K562 (cell line): Measurements from ENCODE around the gene SPTBN4. TPM values are rescaled to one million over a fixed set of nuclear protein-coding genes. Genes with fewer than 3 reads are reported as not detected.
A peak's percentile ranks its signal among the peaks of the same experiment; 100 is the strongest.

ENCODE experiments used
- DIDO1 ChIP-seq: fragments of 450-650 bp; IDR thresholded peaks from 2 replicates; pipeline ENCODE4 v1.6.1; 2016; ENCODE audit warnings: low read depth, missing biosample characterization, missing genetic modification characterization
- EZH2 ChIP-seq: IDR thresholded peaks from 2 replicates; pipeline ENCODE4 v1.6.1; 2012; ENCODE audit warnings: low read depth, mild to moderate bottlenecking, inconsistent platforms, low read length, borderline replicate concordance
- HDAC6 ChIP-seq: IDR thresholded peaks from 2 replicates; pipeline ENCODE4 v1.6.1; 2012; ENCODE audit warnings: low read depth, mild to moderate bottlenecking, control low read depth, inconsistent platforms, low read length, moderate library complexity
- HMGN3 ChIP-seq: IDR thresholded peaks from 2 replicates; pipeline ENCODE4 v1.6.1; 2011; ENCODE audit warnings: borderline replicate concordance, low read depth, mild to moderate bottlenecking, mixed read lengths, low read length; ENCODE audit not compliant: insufficient read length; ENCODE audit errors: extremely low read depth
- IFI16 ChIP-seq: fragments of 250-450 bp; sonication (Bioruptor Pico); IDR thresholded peaks from 2 replicates; pipeline ENCODE4 v2.1.2; 2022; ENCODE audit warnings: mild to moderate bottlenecking, inconsistent platforms
- JUND ChIP-seq, 2 experiments: IDR thresholded peaks; 2 replicates in 1 of 2; 3 replicates in 1 of 2; pipeline ENCODE4 v1.6.1; 2011; ENCODE audit warnings: borderline replicate concordance in 2 of 2, low read depth in 2 of 2, low read length in 2 of 2, improper control_type of control experiment in 1 of 2, missing biosample characterization in 1 of 2, missing genetic modification characterization in 1 of 2, missing genetic modification reagents in 1 of 2
- KLF1 ChIP-seq: fragments of 450-650 bp; IDR thresholded peaks from 2 replicates; pipeline ENCODE4 v1.6.1; 2016; ENCODE audit warnings: missing genetic modification characterization, missing compliant biosample characterization
- MCM3 ChIP-seq: fragments of 450-650 bp; IDR thresholded peaks from 2 replicates; pipeline ENCODE4 v1.6.1; 2016
- MED1 ChIP-seq: sonication (generic); formaldehyde crosslinking; IDR thresholded peaks from 2 replicates; pipeline ENCODE4 v1.8.1; 2023; ENCODE audit warnings: missing genetic modification reagents, borderline replicate concordance
- MYBL2 ChIP-seq, 2 experiments: fragments of 450-650 bp in 1 of 2; sonication (generic) in 1 of 2; formaldehyde crosslinking in 1 of 2; IDR thresholded peaks; 2 replicates each; pipeline versions ENCODE4 v1.6.1 to v1.8.1; 2017 to 2022; ENCODE audit warnings: borderline replicate concordance in 1 of 2, inconsistent platforms in 1 of 2, low read depth in 1 of 2, mild to moderate bottlenecking in 1 of 2, missing genetic modification reagents in 1 of 2, moderate library complexity in 1 of 2
- NELFE ChIP-seq: IDR thresholded peaks from 2 replicates; pipeline ENCODE4 v1.6.1; 2011; ENCODE audit warnings: mild to moderate bottlenecking; ENCODE audit not compliant: insufficient read depth, insufficient read length
- POU5F1 ChIP-seq: fragments of 150-350 bp; IDR thresholded peaks from 2 replicates; pipeline ENCODE4 v1.6.1; 2014; ENCODE audit warnings: borderline replicate concordance, low read length, low read depth, mild to moderate bottlenecking; ENCODE audit not compliant: partially characterized antibody
- RBBP5 ChIP-seq: fragments of 200-600 bp; sonication (generic); IDR thresholded peaks from 2 replicates; pipeline ENCODE4 v1.6.1; 2012; ENCODE audit warnings: borderline replicate concordance, mild to moderate bottlenecking, low read length, control low read depth, inconsistent platforms; ENCODE audit not compliant: insufficient read depth, poor library complexity, severe bottlenecking
- RBFOX2 ChIP-seq: fragments of 200-400 bp; formaldehyde crosslinking; IDR thresholded peaks from 2 replicates; pipeline ENCODE4 v1.6.1; 2017; ENCODE audit warnings: low read depth, mild to moderate bottlenecking, low read length, moderate library complexity
- RERE ChIP-seq: sonication (generic); formaldehyde crosslinking; IDR thresholded peaks from 2 replicates; pipeline ENCODE4 v1.8.0; 2023; ENCODE audit warnings: missing genetic modification reagents, mild to moderate bottlenecking, borderline replicate concordance
- RHOXF2B ChIP-seq: fragments of 250-450 bp; sonication (Bioruptor Pico); conservative IDR thresholded peaks from 2 replicates; pipeline ENCODE4 v1.5.1; 2021
- SMAD1 ChIP-seq: fragments of 150-350 bp; IDR thresholded peaks from 2 replicates; pipeline ENCODE4 v1.6.1; 2014; ENCODE audit warnings: low read length, low read depth; ENCODE audit not compliant: partially characterized antibody
- SMARCA4 ChIP-seq: fragments of 450-650 bp; IDR thresholded peaks from 2 replicates; pipeline ENCODE4 v1.6.1; 2016
- SRSF3 ChIP-seq: fragments of 200-400 bp; formaldehyde crosslinking; IDR thresholded peaks from 2 replicates; pipeline ENCODE4 v1.6.1; 2016; ENCODE audit warnings: mild to moderate bottlenecking, low read length, moderate library complexity; ENCODE audit not compliant: insufficient read depth
- TAF15 ChIP-seq: fragments of 200-400 bp; formaldehyde crosslinking; IDR thresholded peaks from 2 replicates; pipeline ENCODE4 v1.6.1; 2017; ENCODE audit warnings: mild to moderate bottlenecking, low read depth, low read length, moderate library complexity
- TARDBP ChIP-seq: fragments of 450-650 bp; IDR thresholded peaks from 2 replicates; pipeline ENCODE4 v1.6.1; 2016
- ZC3H8 ChIP-seq: fragments of 450-650 bp; IDR thresholded peaks from 2 replicates; pipeline ENCODE4 v1.6.1; 2017
- ZKSCAN3 ChIP-seq: fragments of 250-450 bp; sonication (Bioruptor Pico); IDR thresholded peaks from 2 replicates; pipeline ENCODE4 v1.4.0; 2020
- ZNF778 ChIP-seq: fragments of 450-650 bp; formaldehyde crosslinking; IDR thresholded peaks from 2 replicates; pipeline ENCODE4 v1.4.0; 2020; ENCODE audit warnings: mild to moderate bottlenecking, moderate library complexity
- polyA plus RNA-seq, 8 experiments: library from polyadenylated mRNA; depleted of rRNA in 4 of 8; stranded (reverse) in 5 of 8; unstranded in 3 of 8; fragments of >200 nt; fragmentation: Nextera tagmentation in 2 of 8; fragmentation: Illumina TruSeq in 1 of 8; extraction: Ambion mirVana in 2 of 8; extraction: Trizol in 1 of 8; gene quantifications; 2 replicates each; pipeline versions ENCODE4 v1.2.1 to v1.2.3, GENCODE V29; 2011 to 2014; ENCODE audit warnings: inconsistent platforms in 1 of 8, missing spikeins in 1 of 8
- total RNA-seq, 7 experiments: library from RNA; depleted of rRNA in 6 of 7; stranded (reverse); fragments of >200 nt in 6 of 7; fragmentation: Illumina TruSeq in 2 of 7; extraction: Trizol in 2 of 7; gene quantifications; 2 replicates each; pipeline versions ENCODE4 v1.2.1 to v1.2.3, GENCODE V29; 2011 to 2021; ENCODE audit warnings: low replicate concordance in 1 of 7

SPTBN4 gene
- total and polyA plus RNA-seq, 9 of the 15 experiments (the other 6 are each of a cell fraction or from before 2014, with no cell fraction given) = 0.01 to 1.5 (median 0.86) TPM

GRCh38 chr19:40612831-40613689, 146.3 kb downstream of the SPTBN4 start (continued):
- peak; percentile 59 for TF ChIP-seq RBFOX2
- TF ChIP-seq JUND (IDR thresholded peaks at IDR 0.05; ENCODE audit: borderline replicate concordance, low read depth, low read length) = no peak
- no peak for TF ChIP-seq JUND (tag; IDR thresholded peaks at IDR 0.05; ENCODE audit: borderline replicate concordance, low read depth, low read length)
- no peak for TF ChIP-seq POU5F1
- TF ChIP-seq MYBL2 (IDR thresholded peaks at IDR 0.05; ENCODE audit: low read depth) = no peak
- no peak for TF ChIP-seq MYBL2 (CRISPR knock-in tag; IDR thresholded peaks at IDR 0.05; ENCODE audit: borderline replicate concordance)
- TF ChIP-seq TAF15 = no peak
- no peak for TF ChIP-seq MED1 (CRISPR knock-in tag)
- TF ChIP-seq EZH2 = no peak
- TF ChIP-seq ZC3H8 = no peak
- TF ChIP-seq IFI16 (CRISPR knock-in tag) = no peak
- peak; percentile 87; the same call in 1 of the 2 replicates for TF ChIP-seq RERE (CRISPR knock-in tag)
- TF ChIP-seq RHOXF2B (CRISPR knock-in tag) = no peak
- no peak for TF ChIP-seq HMGN3
- TF ChIP-seq MCM3 = no peak
- TF ChIP-seq ZKSCAN3 (CRISPR knock-in tag) = no peak
- TF ChIP-seq RBBP5 = peak; percentile 51
- TF ChIP-seq TARDBP = no peak
- TF ChIP-seq KLF1 (tag) = no peak
- no peak for TF ChIP-seq HDAC6
- no peak for TF ChIP-seq ZNF778 (CRISPR knock-in tag)
- no peak for TF ChIP-seq NELFE
- TF ChIP-seq SRSF3 = no peak
- no peak for TF ChIP-seq SMAD1
- TF ChIP-seq DIDO1 (tag) = no peak; the same call in 1 of the 2 replicates
- no peak for TF ChIP-seq SMARCA4
